Activated T-cell treated with anti-CD3 and anti-CD28 coated beads for 4 hours (primary cell): ENCODE measurements around the gene PTAR1.

Source experiments
- DNase-seq: peaks from one replicate; pipeline ENCODE4 v3.0.0-alpha.2; 2020

The PTAR1 gene

DNA sequence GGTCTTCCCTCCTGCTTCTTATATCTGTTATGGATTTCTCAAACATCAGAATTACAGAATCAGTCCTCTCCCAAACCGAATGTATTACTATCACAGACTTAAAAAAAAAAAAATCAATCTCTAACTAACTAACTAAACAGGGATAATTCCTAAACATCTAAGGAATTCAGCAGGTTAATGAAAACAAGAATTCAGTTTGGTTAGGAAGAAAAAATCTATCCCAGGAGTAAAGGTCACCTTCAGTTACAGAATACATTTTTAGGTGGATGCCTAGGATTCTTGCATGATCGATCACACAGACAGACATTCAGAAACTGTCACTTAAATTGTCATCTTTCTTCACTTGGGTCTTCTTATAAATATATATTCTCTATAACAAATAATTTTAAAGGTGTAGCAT is 11.5 kb downstream of the PTAR1 start:
- DNase-seq: no peak

DNA sequence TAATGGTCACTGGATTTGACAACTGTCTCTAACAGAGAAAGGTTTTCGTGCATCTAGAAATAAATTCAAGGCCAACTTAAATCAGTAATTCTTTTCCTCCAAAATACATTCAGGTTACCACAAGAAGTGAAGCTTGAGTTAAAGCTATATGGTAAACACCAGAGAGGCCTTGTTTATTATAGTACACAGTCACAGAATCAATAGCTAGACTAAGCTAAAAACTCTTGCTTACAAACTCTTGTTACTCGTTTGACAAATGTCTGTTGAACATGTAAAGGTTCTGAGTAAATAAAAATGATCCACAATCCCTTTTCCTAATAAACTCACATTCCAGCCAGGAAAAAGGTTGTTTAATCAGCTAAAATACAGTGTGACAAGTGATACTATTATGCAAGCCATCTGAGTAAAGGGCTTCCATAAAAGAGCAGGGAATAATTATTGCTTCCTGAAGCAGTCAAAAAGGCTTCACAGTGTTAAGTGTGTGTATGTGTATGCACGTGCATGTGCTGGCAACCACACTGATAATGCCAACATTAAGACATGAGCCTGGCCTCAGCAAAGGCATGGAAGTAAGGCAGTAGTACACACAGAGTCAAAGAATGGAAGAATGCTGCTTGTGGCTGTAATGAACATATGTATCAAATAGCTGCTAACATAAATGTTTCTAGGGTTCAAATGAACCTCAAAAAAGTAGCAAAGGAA is 12.8 kb downstream of the PTAR1 start:
- DNase-seq: no peak

GRCh38 chr9:69745716-69746437 is 13.9 kb downstream of the PTAR1 start:
- no peak for DNase-seq

DNA sequence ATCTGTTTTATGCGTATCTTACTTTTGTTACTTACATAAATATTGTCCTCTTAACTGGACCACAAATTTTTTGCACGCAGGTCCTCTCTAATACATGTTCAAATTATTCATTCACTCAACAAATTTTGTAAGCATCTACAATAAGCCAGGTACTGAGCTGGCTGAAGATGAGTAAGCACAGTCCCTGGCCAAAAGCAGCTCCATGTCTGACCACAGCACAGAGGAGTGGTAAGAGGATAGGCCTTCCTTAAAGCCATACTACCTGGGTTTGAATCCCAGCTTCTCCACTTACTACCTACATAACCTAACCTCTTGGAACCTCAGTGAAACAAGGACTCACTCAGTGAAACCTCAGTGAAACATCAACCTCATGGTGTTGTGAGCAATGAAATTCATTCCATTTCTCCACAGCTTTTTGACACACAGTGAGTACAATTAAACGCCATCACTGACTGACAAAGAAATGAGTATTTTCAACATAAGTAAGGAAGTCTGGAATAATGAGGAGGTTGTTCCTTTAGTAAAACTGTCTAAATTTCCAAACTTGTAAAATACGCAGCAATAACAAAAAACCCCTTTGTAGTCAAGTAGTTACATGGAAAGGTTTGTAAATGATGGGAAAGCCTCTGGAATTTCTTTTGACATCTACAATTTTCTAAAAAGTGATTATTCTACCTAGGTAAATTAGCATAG is 15.0 kb downstream of the PTAR1 start:
- DNase-seq: no peak

DNA sequence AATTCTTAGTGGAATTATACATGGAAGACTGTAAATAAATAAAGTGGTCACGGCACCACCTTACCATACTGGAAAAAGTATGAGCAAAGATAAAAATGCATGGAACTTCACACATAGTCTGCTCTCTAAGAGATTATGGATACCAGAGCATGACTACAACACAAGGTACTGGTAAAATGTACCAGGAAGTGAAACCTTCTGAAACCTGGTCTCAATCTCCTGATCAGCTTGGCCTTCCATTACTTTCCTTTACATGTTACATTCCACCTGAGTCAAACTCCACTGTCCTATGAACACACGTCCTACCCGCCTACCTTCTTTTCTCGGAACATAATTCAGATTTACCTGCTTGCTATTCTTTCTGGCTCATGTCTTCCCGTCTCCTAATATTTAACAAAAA is 15.9 kb downstream of the PTAR1 start:
- DNase-seq: no peak

- DNase-seq: no peak
These were observed 18.8 kb downstream of the PTAR1 start for GRCh38 chr9:69740872-69741505.

GRCh38 chr9:69731348-69731747 is 28.5 kb downstream of the PTAR1 start:
- DNase-seq: no peak

- no peak for DNase-seq
These were observed 39.8 kb downstream of the PTAR1 start for GRCh38 chr9:69719983-69720382.

DNA sequence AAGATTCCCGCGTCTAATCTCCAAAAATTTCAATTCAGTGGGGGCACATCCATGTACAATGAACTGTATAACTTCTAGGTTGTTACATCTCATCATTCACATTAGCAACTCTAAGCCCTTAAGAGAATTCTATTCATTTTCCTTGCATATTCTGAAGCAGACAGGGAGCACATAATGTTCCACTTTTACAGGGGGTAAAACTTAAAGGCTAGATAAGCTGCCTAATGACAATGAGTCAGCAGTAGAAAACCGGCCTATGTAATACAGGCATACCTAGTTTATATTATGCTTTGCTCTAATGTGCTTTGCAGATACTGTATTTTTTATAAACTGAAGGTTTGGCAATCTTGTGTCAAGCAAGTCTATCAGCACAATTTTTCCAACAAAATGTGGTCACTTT is 40.4 kb downstream of the PTAR1 start:
- DNase-seq: no peak

DNA sequence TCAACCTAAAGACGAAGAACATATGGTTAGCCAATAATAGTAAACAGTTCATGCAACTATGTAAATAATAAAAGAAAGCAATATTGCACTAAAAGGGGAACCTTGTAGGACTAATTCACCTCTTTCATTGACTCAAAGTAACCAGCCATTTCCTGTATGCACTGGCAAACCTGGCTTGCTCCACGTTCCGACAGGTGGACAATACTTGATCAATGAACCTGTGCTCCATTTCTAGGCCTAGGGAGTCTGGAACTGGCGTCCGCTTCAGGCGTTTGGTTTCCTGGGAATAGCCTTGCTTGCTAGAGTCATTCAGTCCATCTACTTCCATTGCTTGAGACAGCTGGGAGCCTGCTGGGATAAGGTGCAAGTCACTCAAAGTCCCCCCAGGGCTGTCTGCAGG is 41.6 kb downstream of the PTAR1 start:
- no peak for DNase-seq

GRCh38 chr9:69715825-69716224 is 44.0 kb downstream of the PTAR1 start:
- no peak for DNase-seq

DNA sequence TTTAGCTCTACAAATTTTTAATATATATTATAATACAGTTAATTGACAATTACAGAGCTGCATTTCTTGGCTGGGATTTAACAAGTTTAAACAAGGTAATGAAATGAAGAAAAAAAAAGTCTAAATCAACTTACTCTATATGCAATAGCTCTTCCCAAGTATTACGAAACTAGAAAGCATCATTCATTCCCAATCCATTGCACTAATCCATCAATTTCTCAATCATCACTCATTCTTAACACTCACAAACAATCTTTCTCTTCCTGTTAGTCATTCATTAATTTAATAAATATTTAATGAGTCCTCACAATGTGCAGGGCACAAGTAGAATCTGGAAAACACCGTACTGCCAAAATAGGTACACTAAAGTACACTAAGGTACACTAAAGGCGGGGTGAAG is 44.7 kb downstream of the PTAR1 start:
- no peak for DNase-seq

DNA sequence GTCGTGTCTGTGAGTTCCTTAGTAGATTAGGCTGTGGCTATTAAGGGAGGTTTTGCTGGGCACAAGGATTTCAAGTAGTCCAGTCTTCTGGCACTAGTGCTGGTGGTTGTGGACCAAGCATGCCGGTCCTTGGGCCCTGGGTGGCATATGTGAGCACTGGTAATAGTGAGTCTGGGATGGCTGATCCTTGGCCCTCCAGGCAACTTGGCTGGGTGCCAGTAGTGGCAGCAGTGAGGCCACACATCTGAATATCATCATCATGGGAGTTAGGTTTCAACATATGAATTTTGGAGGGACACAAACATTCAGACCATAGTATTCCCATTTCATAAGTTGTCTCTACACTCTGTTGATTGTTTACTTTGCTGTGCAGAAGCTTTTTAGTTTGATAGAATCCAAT is 62.3 kb downstream of the PTAR1 start:
- no peak for DNase-seq

DNA sequence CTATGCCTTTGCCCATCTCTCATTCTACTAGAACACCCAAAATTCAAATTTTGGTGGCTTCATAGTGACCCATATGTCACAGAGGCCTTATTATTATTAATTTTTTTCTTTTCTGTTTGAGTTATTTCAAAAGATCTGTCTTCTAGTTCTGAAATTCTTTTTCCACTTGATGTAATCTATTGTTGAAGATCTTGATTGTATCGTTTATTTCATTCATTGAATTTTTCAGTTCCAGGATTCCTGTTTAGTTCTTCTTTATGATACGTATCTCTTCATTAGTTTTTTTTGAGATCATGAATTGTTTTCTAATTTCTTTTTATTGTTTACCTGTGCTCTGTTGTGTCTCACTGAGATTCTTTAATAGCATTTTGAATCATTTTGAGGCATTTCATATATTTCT is 63.0 kb downstream of the PTAR1 start:
- DNase-seq: no peak

DNA sequence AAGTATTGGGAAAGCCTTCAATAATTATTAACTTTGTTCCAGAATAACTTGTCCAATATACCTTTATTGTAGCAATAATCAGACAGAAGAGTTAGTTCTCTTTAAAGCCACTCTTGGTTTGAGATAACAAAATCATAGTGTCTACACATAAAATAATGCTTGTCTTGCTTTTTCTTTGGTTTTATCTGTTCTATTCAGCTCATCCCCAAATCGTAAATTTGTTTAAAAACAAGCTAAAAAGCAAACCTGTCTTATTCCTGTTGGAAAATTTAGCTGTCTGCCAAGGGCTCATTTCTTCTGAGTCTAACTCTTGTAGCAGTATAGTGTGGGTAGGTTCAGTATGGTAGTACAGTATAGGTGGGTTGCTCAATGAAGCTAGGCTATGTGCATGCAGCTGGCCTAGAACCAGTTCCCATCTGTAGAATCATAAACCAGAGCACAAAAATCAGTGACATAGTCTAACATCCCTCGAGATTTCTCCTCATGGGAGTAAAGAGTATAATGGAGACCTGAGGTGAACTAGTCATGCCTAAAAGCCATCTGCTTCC is 69.7 kb downstream of the PTAR1 start:
- DNase-seq: no peak

DNA sequence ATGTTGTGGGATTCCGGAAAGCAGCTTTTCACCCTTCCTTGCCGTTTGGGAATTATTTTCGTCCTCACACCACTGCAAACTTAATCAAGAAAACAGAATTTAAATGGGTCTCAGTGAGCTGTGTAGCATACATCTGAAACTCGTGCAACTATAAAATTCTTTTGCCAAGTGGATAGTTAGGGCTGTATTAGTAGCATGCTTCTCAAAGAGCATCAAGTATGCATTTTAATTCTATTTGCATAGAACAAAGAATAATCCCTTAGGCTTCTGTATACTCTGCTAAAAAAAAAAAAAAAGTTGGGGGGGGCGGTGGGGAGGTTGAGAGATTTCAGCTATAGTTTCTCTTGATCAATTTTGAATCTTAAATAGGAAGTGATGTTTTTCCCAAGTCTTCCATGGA is 75.9 kb downstream of the PTAR1 start:
- no peak for DNase-seq

DNA sequence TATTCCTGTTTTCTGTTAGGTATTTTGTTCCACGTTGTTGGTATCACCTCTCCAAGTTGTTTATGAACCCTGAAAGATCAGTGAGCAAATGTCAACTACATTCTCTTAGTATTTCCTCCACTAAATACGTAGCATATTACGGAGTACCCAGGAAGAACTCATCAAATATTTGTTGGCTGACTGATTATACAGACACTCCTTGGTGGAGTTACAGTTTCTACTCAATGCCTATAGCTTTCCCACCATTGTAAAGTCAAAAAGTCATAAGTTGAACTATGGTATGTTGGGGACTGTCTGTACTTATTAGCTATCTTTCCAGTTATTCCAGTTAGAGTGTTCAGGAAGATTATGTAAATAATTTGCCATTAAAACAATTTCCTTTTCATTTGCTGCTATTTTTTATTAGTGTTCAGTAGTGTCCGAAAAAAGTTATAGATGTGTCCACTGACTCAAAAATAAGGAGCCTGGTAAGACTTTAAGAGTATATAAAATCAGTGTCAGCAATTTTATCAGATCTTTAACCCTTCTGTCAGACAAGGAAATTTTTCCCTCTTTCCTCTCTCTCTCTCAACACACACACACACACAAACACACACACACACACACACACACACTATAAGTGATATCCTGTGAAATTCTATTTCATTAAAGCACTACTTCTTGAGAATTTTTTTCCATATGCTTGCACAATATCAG is 80.8 kb downstream of the PTAR1 start:
- no peak for DNase-seq

DNA sequence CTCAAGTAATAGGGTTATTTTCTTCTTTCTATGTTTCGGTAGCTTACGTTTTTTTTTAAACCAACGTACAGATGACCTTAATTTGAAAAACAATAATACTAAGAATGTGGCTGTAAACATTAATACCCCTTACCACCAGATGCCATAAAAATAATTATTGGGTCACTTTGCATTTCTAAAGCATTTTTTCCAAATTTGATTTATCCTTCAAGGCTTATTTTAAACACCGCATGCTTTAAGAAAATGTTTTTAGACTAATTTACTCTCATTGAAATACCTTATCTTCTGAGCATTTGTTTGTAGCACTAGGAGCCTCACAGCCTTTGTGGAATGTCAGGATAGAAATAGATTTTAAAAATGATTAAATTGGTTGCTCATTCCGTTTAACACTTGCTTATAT is 81.9 kb downstream of the PTAR1 start:
- no peak for DNase-seq

DNA sequence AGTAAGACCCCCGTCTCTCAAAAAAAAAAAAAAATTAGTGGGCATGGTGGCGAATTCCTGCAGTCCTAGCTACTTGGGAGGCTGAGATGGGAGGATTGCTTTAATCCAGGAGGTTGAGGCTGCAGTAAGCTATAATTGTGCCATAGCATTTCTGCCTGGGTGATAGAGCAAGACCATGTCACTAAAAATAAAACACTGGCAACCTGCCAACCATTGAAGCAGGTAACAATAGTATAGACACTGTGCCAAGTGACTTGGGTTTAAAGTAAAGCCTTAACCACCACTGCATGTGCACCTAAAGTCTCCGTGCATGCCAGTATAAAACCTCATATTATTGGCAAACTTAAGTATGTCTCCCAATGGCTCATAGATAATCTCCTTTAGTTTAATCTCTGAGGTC is 84.2 kb downstream of the PTAR1 start:
- no peak for DNase-seq

DNA sequence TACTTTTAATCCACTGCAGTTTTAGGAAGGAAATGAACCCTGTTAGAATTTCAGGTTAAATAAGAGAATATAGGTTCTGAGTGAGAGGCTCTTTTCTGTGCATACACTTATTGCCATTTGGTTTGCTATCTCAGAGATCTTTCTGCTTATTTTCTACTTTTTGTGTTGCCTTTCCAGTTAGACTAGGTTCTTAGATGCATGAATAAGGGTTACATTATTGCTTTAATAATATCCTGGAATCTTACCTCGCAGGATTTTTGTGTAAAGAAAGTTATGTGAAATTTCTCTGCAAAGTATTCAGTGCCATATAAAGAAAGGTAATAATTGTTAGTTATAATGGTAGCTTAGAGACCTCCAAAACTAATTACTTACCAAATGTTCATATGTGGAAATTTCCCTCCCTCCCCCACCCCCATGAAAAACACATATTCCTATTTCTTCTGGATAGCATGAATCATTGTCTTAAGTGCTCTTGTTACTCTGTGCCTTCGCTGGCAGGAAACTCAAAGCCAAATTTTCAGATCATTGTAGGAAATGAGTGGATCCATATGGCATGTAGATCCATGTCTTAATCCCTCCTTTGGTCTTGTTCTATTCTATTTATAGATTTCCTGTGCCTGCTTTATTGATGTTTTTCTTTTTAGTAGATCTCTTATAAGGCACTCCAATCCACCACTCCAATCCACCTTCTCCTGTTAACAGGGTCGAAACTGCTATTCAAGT is 84.9 kb downstream of the PTAR1 start:
- DNase-seq: no peak

DNA sequence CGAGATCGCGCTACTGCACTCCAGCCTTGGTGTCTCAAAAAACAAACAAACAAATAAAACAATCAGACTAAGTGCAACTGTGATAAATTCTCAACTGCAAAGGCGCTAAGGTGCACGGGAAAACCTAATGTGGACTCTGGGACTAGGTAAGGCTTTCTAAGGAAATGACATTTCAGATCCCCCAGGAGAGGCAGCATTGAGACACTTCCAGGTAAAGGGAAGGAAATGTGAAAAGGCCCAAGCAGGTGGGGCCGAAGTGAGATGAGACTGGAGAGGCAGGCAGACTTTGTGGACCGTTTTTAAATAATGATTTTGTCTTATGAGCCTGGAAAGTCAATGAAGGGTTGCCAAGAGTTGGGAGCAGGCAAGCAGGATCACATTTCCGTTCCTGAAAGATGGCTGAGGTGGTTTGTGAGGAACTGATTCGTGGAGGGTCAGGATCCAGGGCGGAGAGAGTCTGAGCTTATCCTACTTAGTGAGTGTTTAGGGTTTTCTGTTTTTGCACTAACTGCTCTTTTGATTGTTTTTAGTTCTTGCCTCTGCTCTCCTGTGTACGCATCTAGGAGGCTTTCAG is 85.6 kb downstream of the PTAR1 start:
- no peak for DNase-seq

DNA sequence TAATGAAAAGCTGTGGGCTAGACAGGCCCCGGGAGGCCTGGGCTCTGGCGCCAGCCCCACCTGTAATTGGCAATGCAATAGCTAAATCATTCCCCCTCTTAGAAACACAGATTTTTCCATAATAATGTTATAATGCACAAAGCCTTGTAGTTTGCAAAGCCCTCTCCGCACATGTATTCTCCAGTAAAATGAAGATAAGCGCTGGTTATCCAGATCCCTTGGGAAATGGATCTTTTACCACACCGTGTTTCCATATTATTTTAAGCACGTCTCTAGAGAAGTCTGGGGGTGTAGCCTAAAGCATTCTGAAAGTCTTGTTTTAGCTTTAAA is 86.5 kb downstream of the PTAR1 start:
- DNase-seq: no peak
